Measurements from ENCODE around the gene DNAJB6.

The DNAJB6 gene

DNA sequence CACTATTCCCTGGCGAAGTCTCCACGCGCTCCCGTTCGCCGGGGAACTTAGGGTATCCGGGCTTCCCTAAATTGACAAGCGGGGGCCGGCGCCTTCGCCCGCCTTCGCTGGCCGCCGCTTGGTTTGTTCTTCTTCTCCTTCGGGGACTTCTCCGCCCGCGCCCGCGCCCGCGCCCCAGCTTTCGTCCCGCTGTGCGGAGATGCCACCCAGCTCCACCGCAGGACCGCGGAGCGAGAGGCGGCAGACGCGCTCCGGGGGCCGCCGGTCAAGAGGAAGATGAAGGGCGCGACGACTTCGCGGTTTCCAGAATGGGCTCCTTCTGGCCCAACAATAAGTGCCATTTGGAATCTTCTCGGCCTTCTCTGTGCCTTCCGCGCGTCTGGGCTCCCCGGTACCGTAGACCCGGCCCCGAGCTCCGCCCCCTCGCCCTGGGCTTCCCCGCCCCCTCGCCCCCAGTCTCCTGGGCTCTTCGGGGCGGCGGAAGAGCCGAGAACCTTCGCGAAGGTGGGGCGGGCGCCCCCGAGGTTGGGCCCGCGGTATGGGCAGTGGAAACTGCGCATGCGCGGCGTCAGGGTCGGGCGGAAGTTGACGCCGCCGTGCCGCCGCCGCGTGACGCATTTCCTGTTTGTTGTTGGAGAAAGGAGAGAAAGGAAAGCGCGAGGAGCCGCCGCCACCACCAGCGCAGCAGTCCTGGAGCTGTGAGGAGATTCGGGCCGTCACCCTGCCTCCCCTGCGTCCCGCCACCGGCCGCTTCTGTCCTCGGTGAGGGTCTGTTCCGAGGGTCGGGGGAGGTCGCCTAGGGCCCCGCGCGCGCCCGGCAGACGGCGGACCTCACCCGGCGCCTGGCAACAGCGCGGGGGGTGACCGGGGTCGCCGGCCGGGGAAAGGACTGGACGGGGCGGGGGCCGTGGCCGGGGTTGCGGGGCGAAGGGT lies at the start of gene DNAJB6:
TSS of gene DNAJB6 (plus strand) at position 622 of the 933 bp plus-strand sequence. CDS start 21,569 bp downstream, outside the sequence.
- ATAC-seq (peak; percentile 70), DNase-seq (peak; percentile 97)

DNA sequence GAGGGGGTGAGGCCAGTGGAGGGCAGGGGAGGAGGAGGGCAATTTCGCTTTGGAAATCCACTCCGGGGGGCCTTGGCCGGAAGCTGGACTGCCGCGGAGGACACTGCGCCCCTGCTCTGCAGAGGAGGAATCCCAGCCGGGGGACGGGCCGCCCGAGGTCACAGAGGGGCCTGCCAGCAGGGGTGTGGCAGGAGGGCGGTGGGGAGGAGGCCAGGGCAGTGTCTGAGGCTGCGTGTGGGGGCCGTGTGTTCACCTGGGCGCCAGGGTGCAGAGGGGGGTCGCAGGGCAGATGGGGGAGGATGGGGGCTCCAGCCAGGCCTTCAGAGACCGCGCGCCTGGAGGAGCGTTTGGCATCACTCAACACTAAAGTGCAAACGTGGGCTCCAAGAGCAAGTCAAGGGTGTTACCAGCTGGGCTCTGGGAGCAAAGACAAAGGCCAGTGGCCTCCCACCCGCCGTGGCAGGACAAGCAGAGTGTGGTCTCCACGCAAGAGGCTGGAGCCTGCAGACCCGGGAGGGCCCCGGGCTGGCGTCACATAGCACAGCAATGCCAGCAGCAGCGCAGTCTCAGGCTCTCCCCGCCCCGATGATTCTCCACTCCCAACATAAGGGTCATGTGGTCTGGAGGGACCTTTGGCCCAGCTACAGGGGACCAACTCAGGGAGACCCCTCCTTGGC lies 45.3 kb upstream of the DNAJB6 start:
- no peak for DNase-seq

DNA sequence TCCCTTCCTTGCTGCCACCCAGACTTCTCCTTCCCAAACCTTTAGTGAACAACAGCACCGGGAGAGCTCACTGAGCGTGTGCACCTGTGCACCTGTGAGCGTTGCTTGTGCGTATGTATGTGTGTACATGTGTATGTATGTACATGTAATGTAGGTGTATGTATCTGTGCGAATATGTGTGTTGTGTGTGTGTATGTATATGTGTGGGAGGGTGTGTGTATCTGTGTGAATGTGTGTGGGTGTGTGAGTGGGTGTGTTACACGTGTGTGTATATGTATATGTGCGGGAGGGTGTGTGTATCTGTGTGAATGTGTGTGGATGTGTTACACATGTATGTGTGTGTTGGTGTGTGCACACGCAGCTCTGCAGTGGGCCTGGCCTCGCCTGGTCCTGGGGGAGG lies 44.5 kb upstream of the DNAJB6 start:
- DNase-seq, result no peak
- no peak for ATAC-seq

More for the DNA sequence above, 45.3 kb upstream of the DNAJB6 start:
- ATAC-seq, result no peak

DNA sequence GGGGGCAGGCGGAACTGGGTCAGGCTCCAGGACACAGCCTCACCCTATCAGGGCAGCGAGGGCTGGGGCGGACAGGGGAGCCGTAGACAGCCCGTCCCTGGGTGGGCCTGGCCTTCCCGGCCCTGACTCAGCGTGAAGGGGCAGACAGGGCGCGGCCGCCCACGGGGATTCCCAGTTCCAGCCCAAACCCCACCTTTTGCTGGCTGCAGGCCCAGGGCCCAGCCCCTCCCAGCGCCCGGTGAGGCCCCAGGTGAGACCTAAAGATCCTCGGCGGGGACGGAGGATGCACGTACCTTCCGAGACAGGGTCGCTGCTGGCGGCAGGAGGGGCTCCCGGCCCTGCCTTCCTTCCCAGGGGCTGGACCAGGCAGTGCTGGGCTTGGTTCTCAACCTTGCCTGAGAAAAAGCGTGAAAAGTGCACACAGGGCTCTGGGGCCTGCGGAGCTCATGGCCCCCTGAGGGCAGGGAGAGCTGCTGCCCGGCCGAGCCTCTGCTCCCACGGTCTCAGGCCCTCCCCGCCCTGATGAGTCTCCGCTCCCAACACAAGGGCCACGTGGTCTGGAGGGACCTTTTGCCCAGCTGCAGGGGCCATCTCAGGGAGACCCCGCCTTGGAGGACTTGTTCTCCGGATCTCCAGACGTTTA lies 43.9 kb upstream of the DNAJB6 start:
- no peak for ATAC-seq
- DNase-seq, result no peak

DNA sequence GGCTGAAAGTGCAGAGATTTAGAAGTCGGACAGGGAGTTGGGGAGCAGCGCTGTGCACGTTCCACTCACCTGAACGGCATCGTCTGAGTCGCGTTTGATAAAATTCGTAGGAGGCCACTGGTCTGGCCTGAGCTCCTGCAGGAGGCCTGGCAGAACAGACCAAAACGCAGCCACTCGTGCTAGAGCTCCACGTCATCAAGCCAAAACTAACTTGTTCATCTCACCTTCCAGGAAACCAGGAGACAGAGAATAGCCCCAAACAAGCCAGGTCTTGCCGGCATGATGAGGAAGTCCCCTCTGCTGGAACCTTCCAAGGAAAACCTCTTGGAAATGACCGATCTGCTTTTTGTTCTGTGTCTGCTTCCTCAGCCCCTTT lies 43.4 kb upstream of the DNAJB6 start:
- no peak for ATAC-seq
- no peak for DNase-seq

DNA sequence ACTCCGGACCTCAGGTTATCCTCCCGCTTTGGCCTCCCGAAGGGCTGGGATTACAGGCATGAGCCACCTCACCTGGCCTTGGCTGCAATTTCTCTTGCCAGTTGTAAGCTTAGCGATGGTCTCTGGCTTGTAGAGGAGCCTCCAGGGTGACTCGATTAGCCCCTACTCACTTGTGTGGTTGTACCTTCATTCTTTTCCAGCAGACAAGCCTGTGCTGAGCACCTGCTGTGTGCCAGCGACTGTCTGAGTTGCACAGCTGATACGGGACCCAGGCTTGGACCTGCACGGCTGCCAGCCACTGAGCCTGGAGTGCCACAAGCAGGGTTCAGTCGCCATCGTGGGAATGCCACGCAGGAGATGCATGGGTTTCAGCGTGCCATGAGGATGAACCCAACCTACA lies 42.0 kb upstream of the DNAJB6 start:
- no peak for DNase-seq
- ATAC-seq, result no peak

DNA sequence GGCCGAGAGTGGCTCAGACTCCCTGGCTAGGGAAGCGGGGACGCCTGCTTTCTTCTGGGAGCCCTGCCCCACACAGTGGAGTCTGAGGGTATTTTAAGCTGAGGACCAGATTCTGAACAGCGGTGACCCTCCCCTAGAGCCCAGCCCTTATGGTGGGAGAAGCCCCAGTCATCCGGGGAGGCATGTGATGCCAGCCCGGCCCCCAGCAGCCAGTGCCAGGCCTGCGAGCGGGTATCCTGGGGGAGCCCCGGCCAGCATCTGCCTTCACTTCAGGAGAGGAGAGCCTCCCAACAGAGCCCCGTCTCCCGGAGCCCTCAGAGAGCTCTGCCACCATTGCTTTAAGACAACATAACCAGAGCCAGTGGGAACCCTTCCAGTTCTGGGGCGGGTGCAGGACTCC lies 41.5 kb upstream of the DNAJB6 start:
- ATAC-seq (no peak), DNase-seq (no peak)

DNA sequence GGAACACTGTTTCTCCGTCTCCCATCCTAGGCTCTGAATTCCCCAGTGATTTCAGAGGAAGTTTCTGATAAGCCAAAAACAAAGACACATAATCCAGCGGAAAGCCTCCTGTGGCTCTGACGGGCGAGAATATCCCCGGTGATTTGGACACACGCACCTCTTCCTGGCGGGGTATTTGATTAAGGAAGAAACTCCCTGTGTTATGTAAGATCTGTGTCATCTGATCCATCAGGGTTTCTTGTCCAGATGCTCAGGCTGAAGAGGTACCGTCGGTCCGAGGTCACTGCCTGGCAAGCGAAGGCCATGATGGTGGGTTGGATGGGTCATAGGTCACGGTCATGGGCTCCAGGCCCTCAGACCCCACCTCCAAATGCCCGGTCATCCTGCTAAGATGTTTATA lies 39.6 kb upstream of the DNAJB6 start:
- DNase-seq (no peak), ATAC-seq (no peak)

DNA sequence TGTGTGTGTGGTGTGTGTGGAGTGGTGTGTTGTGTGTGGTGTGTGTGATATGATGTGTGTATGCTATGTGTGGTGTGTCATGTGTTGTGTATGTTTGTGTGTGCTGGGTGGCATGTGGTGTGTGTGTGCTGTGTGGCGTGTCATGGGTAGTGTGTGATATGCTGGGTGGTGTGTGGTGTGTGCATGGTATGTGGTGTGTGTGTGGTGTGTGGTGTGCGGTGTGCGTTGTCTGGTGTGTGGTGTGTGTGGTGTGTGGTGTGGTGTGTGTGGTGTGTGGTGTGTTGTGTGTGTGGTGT lies 37.5 kb upstream of the DNAJB6 start:
- DNase-seq (no peak), ATAC-seq (no peak)

DNA sequence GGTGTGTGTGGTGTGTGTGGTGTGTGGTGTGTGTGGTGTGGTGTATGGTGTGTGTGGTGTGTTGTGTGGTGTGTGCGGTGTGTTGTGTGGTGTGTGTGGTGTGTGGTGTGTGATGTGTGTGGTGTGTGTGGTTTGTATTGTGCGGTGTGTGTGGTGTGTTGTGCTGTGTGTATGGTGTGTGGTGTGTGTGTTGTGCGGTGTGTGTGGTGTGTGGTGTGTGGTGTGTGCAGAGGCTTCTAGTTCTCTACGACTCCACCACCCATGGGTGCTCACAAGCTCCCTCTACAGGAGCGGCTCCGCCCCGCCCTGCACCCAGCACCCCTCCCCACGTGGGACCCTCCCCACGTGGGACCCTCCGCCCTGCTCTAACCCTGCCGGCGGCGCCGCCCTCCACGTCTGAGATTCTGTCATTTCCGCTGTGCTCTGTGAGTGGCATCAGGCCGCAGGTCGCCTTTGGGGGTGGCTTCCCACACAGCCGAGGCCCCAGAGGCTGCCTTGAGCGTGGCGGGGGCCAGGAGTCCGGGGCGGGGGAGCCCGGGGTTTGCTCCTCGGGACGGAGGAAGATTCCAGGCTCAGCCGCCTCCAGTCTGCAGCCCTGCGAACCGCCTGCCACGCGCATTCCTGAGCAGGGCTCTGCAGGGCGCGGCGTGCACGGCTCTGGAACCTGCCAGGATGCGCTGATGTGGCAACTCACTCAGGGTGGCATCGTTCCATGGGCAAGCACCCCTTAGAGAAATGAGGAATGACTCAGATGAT lies 37.0 kb upstream of the DNAJB6 start:
- ATAC-seq, result no peak
- DNase-seq, result peak; percentile 57

DNA sequence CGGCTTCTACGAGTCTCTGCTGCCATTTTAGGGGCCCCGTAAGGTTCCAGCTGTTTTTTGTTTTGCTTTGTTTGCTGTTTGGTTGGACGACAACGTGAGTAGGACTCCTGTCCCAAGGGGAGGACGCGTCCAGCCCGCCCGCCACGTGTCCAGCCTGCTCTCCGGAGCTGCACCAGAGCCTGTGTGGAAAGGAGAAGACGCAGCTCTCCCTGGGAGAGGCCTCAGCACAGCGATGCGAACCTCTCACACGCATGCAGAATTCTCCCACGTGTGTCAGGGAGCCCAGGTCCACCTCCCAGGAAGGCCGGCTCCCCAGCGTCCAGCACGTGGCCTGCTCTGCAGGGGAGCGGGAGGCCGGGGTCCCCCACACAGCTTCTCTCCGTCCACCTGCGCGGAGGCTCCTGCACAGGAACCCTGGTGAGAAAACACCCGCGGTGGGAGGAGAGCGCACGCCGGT lies 36.4 kb upstream of the DNAJB6 start:
- DNase-seq (no peak), ATAC-seq (no peak)

DNA sequence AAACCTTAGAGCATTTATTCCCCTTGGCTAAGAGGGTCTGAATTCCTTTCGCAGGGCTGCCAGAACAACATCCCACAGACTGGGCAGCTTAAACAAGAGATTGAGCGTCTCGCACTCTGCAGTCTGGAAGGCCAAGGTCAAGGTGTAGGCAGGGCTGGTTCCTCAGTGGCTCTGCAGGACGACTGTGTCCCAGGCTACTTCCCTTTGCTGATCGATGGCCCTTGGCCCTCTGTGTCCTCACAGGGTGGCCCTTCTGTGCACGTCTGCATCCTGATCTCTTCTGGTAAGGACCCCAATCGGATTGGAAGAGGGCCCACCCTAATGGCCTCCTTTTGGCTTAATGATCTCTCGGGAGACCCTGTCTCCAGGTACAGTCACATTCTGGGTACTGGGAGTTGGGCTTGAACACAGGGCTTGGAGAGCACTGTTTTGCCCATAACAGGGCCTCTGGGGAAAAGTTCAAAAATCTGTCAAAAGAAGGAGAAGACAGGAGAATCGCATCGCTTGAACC lies 35.1 kb upstream of the DNAJB6 start:
- ATAC-seq, result no peak
- no peak for DNase-seq

DNA sequence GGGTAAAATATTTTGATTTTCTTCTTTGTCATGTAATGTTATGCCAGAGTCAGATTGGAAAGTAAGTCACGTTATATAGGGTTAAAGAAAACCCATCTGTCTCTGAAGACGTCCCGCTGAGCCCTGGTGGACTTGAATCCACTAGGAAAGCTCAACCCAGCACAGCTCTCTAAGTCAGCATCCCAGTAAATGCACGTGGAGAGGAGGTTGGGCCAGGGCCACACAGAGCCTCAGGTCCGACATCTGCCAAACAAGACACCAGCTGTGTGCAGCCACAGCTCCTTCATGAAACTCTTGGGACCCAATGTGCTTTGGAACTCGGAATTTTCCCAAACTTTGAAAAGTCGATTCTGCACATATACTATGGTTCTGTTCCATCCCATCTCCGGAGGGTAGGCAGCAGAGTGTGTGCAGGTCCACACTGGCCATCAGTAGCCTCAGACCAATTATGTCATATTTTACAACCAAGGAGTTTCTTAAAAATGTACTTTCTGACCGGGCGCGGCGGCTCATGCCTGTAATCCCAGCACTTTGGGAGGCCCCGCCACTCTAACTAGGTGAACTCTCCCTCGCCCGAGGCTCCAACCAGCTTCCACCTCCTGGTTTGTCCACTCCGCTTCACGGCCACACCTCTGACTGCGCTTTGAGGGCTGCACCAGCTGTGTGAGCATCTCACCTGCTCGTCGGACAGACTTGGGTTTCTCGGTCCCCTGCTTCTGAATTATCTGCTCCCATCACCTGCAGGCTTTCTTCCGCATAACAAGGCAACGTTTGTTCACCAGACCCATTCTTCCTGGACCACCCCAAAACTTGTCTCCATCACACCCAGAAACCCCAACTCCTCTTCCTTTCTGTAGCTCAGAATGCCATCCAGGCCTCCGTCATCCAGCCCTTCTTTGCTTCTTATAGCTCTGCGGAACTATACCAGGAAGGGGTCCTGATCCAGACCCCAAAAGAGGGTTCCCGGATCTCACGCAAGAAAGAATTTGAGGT lies 29.7 kb upstream of the DNAJB6 start:
- DNase-seq (no peak), ATAC-seq (no peak)

DNA sequence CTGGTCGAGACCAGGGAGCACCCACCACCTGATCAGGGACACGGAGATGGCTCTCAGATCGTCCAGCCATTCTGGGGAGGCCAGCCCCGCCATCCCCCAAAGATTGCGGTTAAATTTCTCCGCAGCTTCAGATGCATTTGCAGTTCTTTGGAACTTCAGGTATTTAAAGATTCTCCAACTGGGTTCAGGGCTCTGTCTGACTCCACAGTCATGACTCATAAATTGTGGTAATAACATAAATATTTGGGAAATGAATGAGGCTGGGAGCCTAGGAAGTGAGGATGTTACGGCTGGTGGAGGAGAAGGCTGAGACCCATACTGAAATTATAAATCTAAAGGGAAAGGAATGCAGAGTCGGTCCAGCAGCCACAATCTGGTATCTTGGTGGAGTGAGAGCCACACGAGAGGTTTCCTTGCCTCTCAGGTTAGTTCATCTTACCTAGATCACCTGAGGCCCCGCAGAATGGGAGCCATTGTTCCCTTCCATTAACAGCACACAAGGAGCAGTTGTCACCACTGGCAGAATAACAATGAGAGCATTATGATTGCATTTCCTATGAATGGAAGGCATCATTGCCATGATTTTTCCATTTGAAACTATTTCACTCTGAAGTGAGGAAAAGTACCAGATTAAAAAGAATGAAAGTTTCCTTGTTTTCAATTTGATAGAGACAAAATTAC lies 26.7 kb upstream of the DNAJB6 start:
- no peak for ATAC-seq
- DNase-seq, result no peak

DNA sequence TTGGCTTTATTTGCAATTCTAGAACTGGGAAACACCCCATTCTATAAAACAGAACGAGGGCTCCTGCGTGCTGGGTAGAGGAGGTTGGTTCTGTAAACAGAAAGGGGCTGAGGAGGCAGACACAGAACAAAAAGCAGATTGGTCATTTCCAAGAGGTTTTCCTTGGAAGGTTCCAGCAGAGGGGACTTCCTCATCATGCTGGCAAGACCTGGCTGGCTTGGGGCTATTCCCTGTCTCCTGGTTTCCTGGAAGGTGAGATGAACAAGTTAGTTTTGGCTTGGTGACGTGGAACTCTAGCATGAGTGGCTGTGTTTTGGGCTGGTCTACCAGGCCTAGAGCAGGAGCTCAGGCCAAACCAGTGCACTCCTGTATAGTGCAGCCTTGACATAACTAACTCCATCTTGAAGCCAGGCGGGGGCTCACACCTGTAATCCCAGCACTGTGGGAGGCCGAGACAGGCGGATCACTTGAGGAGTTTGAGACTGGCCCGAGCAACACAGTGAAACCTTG lies 26.1 kb upstream of the DNAJB6 start:
- ATAC-seq, result no peak

DNA sequence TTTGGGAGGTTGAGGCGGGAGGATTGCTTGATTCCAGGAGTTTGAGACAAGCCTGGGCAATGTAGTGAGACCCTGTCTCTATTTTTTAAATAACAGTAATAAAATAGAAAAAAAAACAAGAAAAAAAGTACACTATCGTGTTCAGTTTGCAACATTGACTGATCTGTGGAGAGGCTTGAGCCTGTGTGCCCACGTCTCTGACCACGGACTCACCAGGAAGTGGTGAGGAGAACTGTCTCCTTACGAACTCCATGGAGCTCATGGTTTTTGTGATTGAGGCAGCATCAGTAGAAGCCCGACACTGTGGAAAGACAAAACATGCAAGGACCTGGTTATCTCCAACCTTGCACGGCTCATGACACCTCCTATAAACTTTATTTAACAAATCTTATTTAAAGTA lies 23.9 kb upstream of the DNAJB6 start:
- no peak for DNase-seq
- no peak for ATAC-seq

More for the DNA sequence above, 26.1 kb upstream of the DNAJB6 start:
- DNase-seq, result no peak

DNA sequence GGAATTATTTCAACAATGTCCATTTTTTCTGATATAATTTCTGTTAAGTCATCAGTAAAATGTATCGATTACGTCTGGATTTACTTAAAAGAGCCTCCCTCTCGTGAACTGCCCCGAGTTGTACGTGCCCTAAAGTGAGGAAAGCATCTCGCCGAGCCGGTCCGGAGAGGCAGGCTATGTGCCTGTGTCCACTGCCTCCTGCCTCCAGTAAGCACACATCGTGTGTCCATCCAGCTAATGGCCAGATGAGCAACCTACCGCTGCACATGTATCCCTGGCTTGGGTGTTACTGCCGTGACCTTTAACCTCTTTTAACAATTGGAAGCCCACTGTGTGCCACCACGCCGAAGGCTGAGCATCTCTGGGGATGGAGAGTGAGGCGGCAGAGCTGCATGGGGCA lies 23.2 kb upstream of the DNAJB6 start:
- ATAC-seq (no peak), DNase-seq (no peak)

DNA sequence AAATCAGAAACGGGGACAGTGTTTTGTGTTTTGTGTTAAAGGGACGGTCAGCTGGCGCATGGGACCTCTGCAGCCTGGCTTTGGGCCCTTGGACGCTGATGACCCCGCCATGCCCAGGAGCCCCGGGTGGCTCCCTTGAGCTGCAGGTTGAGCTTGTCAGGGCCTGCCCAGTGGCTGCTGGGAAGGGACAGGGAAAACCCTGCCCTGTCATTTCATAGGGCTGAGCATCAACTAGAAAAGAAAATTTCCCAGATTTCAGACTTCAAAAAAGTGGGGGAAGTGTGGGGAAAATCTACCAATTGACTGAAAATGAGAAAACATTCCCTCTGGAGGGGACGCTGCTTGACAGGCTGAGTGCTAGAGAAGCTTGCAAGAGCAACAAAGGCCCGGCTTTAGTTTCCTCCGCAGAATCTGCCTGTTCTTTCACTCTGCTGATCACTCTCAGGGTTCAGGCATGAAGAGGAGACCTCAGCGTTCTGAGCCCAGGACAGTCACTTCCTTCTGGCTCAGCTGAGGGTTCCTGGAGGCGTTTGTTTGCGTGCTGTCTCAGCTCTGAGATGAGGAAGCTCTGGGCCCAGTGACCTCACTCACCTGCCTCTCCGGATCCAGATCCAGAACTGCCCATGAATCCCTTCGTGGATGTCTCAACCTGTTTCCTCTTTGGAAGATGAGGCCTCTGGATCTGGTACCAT lies 18.6 kb upstream of the DNAJB6 start:
- no peak for DNase-seq
- ATAC-seq, result peak; percentile 80

DNA sequence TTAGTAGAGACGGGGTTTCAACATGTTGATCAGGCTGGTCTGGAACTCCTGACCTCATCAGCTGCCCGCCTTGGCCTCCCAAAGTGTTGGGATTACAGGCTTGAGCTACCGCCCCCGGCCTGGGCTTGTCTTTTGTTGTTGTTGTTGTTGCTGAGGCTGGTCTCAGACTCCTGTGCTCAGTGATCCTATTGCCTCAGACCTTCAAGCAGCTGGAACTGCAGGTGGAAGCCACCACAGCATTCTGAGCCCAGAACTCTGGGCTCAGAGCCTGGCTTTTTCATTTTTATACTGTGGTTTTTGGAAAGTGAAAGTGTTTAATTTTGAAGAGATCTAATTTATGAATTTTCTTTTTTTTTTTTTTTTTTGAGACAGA lies 16.2 kb upstream of the DNAJB6 start:
- ATAC-seq, result no peak
- DNase-seq, result no peak

DNA sequence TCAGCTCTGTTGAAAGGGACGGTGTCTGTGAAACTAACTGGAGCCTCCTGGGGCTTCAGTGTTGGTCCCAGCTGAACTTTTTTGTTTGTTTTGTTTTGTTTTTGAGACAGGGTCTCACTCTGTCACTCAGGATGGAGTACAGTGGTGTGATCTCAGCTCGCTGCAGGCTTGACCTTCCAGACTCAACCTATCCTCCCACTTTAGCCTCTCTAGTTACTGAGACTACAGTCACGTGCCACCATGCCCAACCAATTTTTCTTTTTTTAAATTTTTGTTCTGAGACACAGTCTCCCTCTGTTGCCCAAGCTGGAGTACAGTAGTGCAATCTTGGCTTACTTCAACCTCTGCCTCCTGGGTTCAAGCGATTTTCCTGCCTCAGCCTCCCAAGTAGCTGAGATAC lies 13.4 kb upstream of the DNAJB6 start:
- no peak for ATAC-seq
- no peak for DNase-seq
